Suprapubic skin (tissue), 3 donors: Measurements from ENCODE around the gene PDCD6IP.

Experiments
- POLR2A ChIP-seq, 2 donors: fragments of 450-650 bp; IDR thresholded peaks; one replicate each; pipeline ENCODE4 v1.6.1; 2017; ENCODE audit warnings: antibody characterized with exemption in 2 of 2, mild to moderate bottlenecking in 2 of 2, moderate library complexity in 2 of 2
- TF ChIP-seq, protein P1 (sequence below), 2 donors: fragments of 200-600 bp in 1 of 2; fragments of 450-650 bp in 1 of 2; sonication (generic) in 1 of 2; IDR thresholded peaks; one replicate each; pipeline ENCODE4 v1.5.1; 2016 to 2019; ENCODE audit warnings: antibody characterized with exemption in 2 of 2, mild to moderate bottlenecking in 1 of 2, moderate library complexity in 1 of 2

GRCh38 chr3:33895658-33896057, 97.2 kb downstream of the PDCD6IP start:
- TF ChIP-seq, protein P1, sequence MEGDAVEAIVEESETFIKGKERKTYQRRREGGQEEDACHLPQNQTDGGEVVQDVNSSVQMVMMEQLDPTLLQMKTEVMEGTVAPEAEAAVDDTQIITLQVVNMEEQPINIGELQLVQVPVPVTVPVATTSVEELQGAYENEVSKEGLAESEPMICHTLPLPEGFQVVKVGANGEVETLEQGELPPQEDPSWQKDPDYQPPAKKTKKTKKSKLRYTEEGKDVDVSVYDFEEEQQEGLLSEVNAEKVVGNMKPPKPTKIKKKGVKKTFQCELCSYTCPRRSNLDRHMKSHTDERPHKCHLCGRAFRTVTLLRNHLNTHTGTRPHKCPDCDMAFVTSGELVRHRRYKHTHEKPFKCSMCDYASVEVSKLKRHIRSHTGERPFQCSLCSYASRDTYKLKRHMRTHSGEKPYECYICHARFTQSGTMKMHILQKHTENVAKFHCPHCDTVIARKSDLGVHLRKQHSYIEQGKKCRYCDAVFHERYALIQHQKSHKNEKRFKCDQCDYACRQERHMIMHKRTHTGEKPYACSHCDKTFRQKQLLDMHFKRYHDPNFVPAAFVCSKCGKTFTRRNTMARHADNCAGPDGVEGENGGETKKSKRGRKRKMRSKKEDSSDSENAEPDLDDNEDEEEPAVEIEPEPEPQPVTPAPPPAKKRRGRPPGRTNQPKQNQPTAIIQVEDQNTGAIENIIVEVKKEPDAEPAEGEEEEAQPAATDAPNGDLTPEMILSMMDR (IDR thresholded peaks at IDR 0.05), result no peak
- no peak for TF ChIP-seq POLR2A (IDR thresholded peaks at IDR 0.05)
